HG02943 (cell line): ENCODE measurements around the gene SLMAP.

Experiments
- ATAC-seq: cut with Tn5 transposase; IDR thresholded peaks from one replicate; pipeline ENCODE4 v1.9.1; 2021; ENCODE audit warnings: mild to moderate bottlenecking, low read depth, moderate library complexity; ENCODE audit not compliant: unreplicated experiment

Gene SLMAP, protein sequence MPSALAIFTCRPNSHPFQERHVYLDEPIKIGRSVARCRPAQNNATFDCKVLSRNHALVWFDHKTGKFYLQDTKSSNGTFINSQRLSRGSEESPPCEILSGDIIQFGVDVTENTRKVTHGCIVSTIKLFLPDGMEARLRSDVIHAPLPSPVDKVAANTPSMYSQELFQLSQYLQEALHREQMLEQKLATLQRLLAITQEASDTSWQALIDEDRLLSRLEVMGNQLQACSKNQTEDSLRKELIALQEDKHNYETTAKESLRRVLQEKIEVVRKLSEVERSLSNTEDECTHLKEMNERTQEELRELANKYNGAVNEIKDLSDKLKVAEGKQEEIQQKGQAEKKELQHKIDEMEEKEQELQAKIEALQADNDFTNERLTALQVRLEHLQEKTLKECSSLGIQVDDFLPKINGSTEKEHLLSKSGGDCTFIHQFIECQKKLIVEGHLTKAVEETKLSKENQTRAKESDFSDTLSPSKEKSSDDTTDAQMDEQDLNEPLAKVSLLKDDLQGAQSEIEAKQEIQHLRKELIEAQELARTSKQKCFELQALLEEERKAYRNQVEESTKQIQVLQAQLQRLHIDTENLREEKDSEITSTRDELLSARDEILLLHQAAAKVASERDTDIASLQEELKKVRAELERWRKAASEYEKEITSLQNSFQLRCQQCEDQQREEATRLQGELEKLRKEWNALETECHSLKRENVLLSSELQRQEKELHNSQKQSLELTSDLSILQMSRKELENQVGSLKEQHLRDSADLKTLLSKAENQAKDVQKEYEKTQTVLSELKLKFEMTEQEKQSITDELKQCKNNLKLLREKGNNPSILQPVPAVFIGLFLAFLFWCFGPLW

DNA sequence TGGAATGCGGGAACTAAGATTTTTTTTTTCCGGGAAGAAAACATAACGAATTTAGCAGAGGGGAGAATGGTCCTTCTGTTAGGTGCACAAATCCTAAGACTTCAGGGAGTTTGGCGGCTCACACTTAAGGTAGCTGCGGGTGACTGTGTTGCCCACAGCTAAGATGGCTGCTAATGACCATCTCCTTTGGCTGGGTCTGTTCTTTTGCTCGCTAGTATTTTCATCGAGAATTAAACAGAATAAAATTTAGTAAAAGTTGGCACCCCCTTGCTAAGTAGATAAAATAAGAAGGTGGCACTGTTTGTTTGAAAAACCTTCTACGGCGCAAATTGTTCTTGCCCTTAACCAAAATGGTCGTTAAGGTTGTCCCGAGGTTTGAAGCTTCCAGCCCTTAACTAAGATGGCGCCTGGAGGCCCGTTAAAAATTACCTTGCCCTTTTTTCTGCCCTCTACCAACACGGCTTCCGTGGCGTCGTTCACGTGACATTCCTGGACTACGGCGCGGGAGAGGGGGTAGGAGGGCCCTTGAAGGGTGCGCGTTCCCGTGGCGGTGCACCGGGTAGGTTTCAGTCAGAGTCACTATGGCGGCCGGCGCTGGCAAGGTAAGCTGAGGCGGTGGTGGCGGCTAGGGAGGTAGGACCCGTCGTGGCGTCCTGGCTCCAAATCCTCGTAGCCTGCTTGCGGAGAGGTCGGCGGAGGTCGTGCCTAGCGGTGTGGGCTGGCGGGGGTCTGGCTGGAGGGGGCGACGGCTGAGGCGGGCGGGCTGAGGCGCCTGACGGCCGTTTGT is at the start of gene SLMAP:
SLMAP (plus strand) TSS at position 569 of the 787 bp plus-strand sequence. CDS start 1,343 bp downstream, outside the sequence.
- peak; percentile 94 for ATAC-seq

DNA sequence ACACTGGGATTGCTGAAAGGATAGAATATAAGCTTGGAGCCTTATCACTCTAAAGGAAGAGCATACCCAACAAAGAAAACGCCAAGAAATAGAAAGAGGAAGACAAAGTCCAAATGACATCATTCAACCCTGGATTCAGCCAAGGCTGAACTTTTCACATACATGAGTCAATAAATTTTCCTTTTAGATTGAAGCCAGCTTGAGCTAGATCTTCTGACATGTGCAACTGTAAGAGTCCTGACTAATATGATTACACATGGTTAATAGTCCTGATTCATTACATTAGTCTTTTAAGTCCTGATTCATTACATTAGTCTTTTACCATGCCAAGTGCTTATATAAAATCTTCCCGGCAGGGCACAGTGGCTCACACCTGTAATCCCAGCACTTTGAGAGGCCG is 49.6 kb upstream of the SLMAP start:
- no peak for ATAC-seq

DNA sequence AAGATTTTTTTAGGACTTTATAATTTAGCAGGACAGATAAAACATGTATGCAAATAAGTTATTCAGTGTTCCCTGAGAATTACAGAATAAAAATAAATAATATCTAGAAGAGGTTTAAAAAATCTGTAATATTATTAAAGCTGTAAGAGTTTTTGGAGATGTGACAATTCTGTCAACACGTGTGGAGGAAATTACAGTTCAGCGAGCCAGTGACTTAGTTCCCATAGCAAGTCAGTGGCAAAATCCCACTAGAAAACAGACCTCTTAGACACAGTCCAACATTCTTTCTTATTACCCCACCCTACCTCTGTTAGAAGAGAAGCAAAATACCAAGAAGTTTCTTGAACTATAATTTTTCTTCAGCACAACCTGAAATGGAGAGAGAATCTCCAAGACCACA is 47.1 kb upstream of the SLMAP start:
- ATAC-seq: no peak

DNA sequence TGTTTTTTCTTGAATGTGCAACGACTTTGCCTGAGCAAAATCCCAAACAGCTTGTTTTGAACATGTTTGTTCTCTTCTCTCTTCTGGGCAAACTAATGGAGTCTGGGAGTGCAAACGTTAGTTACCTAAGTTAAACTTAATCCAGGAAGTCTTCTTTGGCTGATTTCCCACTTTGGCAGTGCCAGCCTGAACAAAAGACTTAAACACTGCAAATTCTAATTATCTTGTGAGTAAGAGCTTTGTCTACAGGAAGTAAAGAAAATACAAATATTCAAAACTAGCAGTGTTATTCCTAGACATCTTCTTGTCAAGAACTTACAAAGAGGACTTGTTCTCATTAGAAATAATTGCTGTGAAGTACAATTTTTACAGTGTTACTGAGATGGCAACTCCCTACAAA is 46.5 kb upstream of the SLMAP start:
- no peak for ATAC-seq

DNA sequence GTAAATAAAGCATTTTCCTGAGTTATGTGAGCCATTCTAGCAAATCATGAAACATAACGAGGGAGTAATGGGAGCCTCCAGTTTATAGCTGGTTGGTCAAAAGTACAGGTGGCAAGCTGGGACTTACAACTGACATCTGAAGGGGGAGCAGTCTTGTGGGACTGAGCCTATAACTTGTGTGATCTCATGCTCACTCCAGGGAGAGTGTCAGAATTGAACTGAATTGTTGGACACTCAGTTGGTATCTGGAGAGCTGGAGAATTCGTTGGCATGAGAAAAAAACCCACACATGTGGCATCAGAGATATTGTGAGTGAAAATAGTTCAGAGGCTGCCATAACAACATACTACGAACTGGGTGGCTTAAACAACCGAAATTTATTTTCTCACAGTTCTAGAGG is 40.4 kb upstream of the SLMAP start:
- no peak for ATAC-seq

DNA sequence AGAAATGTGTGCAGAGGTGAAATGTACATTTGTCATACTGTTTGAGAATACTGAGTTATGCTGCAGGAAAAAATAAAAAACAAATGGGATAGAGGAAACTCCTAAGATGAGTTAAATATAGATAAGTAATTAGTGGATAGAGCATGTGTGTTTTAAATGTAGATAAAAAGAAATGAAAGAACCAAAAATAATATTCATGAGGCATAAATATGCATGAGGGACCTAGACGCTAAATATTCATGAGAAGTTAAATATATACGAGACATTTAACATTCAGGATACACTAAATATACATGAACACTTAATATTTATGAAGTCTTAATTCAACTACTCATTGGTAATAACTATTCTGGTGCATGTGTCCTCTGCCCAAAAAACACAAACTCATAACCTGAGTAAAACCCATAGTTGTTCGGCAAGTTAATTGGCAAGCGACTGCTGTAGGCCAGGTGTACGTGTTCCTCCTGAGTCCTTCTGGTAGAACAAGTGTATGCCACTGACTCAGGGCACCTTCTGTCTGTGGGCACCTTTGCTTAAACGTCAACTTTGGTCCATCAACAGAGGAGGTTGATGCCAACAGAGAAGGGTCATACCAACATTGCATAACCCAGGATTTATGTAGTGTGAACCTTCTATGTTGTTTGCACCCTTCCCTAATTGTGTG is 38.8 kb upstream of the SLMAP start:
- no peak for ATAC-seq

DNA sequence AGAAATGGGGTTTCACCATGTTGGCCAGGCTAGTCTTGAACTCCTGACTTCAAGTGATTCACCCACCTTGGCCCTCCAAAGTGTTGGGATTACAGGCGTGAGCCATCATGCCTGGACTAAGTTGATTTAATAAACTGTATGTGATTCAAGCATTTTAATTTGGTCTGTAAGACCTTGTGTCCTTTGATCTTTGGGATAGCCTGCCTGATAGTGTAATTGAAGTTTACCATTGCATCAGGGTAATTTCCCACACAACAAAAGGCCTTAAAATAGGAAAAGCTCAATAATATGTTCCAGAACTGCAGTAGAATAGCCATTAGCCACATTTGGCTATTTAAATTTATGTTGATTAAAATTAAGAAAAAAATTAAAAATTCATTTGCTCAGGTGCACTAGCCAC is 38.0 kb upstream of the SLMAP start:
- no peak for ATAC-seq

DNA sequence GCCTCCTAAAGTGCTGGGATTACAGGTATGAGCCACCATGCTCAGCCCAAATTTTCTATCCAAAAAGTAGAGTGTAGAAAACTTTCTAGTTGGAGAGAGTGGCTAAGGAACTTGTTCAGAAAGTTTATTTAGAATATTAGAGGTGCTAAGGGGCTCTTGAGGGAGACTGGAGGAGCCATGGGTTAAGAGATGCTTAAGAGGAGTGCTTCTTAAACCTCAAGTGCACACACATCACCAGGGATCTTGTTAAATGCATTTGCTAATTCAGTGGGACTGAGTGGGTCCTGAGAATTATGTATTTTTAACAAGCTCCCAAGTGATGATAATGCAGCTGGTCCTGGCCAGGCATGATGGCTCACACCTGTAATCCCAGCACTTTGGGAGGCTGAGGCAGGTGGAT is 29.7 kb upstream of the SLMAP start:
- ATAC-seq: no peak

DNA sequence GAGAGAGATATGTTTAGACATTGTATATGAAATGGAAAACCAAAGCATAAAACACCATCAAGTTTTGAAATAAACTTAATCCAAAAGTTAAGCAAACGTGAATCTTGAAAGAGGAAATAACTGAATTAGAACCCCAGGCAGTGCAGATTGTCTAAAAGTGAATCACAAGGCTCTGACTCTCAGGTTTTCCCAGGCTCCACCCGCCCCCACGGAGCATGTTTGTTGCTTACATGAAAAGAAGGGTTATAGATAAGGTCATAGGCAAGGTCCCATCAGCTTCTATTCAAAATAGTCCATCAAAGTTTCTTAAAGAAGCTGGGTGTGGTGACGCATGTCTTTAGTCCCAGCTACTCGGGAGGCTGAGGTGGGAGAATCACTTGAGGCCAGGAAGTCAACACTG is 29.0 kb upstream of the SLMAP start:
- no peak for ATAC-seq

DNA sequence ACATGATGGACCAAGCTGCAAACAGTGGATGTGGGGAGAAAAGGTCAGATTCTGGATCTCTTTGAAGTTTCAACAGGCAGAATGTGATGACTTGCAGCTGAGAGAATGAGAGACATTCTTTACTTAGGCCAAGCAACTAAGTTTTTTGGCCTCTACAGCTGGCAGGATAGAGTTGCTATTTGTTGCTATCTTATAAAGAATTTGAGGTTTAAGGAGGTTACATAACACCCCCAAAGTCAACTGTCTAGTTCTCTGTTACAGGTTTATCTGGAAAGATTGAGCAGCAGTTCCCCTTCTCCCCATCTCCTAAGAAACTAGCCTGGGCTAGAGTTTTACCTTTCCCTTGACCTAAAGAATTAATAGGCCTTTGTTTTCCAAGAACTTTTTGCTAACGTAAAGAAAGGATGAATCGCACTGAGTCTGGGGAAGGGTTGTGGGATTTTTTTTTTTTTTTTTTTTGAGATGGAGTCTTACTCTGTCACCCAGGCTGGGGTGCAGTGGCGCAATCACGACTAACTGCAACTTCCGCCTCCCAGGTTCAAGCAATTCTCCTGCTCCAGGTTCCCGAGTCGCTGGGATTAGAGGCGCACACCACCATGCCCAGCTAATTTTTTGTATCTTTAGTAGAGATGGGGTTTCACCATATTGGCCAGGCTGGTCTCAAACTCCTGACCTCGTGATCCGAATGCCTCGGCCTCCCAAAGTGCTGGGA is 26.6 kb upstream of the SLMAP start:
- ATAC-seq: no peak

DNA sequence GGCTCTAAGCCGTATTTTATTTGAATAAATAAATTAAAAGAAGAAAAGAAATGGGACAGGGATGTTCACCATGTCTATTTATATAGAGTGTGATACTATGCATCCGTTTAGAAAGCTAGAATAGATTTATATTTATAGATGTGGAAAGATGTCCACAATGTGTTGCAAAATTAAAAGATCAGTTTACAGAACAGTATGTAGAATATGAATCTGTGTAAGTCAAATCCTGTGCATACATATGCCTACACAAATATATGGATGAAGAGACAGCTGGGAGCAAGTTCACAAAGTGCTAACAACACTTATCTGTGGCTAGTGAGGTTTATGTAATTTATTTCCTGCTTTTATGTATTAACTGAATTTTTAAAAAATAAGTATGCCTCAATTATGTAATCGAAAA is 25.4 kb upstream of the SLMAP start:
- ATAC-seq: no peak

DNA sequence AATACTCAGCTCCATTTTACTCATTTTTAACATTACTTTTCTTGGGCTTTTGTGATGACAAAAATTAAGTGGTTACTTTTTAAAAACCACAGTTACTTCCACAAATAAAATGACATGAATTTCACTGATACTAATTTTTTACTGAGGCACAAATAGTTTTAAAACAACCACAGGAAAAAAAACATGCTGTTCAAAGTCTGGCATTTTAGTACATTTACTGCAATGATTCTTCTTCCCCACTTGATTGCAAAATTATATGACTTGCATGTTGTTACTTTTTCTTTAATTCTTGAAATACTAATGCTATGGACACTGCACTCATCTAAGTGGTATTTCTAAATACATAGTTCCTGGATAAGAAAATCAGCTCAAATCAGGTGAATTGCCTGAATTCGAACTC is 24.8 kb upstream of the SLMAP start:
- no peak for ATAC-seq

DNA sequence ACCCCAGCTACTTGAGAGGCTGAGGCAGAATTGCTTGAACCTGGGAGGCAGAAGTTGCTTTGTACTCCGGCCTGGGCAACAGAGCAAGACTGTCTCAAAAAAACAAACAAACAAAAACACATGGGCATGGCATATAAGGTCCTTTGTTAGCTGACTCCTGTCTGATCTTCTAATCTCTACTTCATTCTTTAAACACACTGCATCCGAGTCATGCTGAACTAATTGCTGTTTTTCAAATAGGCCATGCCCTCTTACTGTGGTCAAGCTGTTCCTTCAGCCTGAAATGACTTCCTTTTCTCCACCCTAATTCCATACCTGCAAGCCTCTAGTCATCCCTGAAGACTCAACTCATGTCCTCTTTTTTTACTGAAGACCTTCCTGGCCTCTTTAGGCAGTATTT is 22.3 kb upstream of the SLMAP start:
- ATAC-seq: no peak

DNA sequence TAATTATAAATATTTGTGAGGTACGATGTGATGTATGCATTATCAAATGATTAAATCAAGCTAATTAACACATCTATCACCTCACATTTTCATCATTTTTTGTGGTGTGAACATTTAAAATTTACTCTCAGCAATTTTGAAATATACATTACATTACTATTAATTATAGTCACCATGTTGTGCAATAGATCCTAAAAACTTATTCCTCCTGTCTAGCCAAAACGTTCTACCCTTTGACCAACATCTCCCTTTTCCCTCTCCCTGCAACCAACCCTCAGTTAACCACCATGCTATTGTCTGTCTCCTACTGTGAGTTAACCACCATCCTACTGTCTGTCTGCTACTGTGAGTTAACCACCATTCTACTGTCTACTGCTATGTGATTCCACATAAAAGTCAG is 20.7 kb upstream of the SLMAP start:
- ATAC-seq: no peak

DNA sequence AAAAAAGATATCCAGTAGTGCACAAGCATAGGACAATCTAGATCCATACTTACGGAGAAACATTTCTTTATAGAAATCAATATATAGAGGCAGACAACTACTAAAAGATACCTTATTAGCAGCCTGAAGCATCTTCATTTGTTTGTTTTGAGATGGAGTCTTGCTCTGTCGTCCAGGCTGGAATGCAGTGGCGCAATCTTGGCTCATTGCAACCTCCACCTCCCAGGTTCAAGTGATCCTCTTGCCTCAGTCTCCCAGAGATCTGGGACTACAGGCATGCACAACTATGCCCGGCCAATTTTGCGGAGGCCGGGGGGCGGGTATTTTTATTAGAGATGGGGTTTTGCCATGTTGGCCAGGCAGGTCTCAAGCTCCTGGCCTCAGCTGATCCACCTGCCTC is 18.3 kb upstream of the SLMAP start:
- ATAC-seq: no peak

DNA sequence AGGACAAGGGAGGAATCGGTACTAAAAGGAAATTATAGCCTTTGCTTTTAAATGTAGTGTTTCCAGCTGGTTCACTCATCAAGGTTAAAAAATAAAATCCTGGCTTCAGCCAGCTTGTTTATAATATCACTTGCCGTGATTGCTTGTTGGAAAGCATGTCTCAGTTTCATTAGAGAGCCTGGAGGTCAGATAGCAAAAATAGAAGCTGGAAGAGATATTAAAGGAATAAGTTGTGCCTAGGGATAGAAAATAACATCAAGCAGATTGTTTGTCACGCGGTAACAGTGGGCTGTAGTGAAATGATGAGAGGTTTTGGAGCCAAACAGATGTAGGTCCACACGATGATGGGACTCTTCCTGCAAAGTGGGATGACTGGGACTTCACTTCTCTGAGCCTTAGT is 17.7 kb upstream of the SLMAP start:
- ATAC-seq: no peak

DNA sequence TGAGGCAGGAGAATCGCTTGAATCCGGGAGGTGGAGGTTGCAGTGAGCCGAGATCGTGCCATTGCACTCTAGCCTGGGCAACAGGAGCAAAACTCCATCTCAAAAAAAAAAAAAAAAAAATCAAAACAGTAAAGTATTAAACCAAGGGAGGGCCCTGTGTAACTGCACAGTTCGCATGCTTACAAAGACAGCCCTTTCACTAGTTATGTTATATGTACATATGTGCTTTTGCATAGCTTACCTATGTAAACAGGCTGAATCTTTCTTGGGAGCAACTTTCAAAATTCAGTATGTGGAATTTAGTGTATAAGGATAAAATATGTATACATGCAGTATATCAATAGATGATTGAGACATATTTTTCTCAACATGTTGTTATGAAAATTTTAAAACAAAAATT is 16.1 kb upstream of the SLMAP start:
- no peak for ATAC-seq

DNA sequence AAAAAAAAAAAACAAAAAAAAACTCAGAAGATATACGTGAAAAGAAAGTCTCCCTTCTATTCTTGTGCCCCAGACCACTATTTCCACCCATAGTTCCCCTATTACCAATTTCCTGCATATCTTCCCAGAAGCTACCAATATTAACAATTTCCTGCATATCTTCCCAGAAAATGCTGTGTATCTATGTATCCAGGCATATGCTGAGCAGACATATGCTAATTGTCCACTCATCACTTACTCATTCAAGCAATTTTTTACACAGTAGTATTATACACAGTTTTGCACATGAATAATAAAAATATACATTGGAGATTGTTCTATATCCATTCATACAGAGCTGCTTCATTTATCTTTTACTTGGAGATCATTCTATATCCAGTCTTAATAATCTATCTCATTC is 12.6 kb upstream of the SLMAP start:
- ATAC-seq: no peak

DNA sequence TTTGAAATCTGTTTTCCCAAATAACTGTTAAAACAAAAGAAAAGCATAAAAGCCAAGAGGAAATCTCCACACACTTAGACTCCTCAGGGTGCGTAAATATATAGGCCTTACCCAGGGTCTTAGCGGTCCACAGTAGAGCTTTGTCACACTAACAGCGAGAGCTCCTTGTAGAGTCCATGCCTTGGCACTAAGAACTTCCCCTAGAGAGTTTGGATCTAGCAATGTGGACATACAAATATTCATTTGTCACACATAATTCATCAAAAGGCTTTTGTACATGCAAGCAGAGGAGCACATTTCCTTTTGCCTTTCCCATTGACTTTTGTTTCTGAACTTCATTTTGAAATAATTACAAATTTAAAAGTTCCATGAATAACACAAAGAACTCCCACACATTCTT is 11.0 kb upstream of the SLMAP start:
- no peak for ATAC-seq
